GM19324 (cell line): Measurements from ENCODE around the gene FTCD.

Experiments used
- ATAC-seq: cut with Tn5 transposase; IDR thresholded peaks from one replicate; pipeline ENCODE4 v1.9.1; 2021; ENCODE audit warnings: mild to moderate bottlenecking, moderate library complexity; ENCODE audit not compliant: unreplicated experiment, low FRiP score

FTCD gene

DNA sequence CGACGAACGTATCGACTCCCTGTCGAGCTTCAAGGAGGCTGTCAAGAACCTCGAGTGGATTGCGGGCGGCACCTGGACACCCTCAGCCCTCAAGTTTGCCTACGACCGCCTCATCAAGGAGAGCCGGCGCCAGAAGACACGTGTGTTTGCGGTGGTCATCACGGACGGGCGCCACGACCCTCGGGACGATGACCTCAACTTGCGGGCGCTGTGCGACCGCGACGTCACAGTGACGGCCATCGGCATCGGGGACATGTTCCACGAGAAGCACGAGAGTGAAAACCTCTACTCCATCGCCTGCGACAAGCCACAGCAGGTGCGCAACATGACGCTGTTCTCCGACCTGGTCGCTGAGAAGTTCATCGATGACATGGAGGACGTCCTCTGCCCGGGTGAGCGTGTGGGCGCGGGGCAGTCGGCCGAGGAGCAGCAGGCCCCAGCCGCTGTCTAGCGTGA, 29.5 kb downstream of the FTCD start:
- ATAC-seq, result no peak

DNA sequence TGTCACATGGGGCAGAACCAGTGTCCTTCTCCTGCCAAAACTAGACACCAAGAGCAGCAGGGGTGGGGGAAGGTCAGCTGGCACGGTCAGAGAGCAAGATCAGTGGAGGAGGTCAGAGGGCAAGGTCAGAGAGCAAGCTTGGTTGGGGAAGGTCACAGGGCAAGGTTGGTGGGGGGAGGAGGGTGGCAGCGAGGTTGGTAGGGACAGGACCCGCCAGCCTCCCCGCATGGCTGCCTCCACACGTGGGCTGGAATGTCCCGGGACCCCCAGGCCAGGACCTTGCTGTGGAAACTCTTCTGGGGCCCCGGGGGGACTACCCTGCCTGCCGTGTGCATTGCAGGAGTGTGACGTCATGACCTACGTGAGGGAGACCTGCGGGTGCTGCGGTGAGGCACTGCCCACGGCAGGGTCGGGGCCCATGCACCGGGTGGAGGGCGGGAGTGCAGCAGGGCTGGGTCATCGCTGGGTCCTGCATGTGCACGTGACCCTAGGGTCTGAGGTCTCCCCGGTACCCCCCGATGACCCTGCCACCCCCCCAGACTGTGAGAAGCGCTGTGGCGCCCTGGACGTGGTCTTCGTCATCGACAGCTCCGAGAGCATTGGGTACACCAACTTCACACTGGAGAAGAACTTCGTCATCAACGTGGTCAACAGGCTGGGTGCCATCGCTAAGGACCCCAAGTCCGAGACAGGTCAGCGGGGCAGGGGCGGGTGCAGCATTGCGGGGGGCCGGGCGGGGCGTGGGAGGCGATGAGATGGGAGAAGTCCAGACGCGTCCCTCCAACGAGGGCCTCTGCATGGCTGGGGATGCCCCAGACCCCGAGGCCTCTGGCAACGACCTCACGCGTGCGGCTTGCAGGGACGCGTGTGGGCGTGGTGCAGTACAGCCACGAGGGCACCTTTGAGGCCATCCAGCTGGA, 30.2 kb downstream of the FTCD start:
- no peak for ATAC-seq

- no peak for ATAC-seq
These were observed 31.1 kb downstream of the FTCD start for GRCh38 chr21:46124083-46124925.

DNA sequence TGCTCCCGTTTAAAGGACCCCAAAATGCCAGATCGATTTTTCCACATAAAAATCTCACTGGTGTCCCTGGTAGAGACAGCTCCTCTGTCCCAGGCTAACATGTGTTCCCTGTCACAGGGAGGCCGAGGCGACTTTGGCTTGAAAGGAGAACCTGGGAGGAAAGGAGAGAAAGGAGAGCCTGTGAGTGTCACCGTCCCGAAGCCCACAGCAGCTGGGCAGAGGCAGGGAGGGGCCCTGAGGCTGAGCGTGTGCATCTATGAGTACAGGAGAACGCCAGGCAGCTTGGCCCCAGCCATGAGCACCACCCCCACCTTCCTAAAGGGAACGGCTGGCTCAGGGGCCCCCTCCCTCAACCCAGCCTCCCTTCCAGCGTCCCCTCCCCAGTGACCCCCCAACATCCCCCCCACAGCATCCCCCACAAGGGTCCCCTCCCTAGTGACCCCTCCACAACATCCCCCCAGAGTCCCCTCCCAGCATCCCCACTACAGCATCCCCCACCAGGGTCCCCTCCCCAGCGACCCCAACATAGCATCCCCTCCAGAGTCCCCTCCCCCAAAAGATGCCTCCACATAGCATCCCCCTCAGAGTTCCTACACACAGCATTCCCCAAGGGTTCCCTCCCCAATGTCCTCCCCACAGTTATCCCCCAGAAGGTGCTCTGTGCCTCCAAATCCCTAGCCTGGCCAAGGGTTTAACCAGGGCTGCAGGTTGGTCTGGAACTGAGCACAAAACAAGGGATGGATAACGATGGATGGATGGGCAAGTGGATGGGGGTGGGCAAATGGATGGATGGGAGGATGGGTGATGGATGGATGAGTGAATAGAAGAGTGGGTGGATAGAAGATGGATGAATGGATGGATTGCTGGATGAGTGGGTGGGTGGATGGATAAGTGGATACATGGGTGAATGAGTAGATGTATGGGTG, 32.4 kb downstream of the FTCD start:
- no peak for ATAC-seq

GRCh38 chr21:46122237-46122671, 33.1 kb downstream of the FTCD start:
- ATAC-seq, result no peak

GRCh38 chr21:46121286-46122221, 33.8 kb downstream of the FTCD start:
- ATAC-seq, result no peak

GRCh38 chr21:46120301-46121285, 34.8 kb downstream of the FTCD start:
- no peak for ATAC-seq

DNA sequence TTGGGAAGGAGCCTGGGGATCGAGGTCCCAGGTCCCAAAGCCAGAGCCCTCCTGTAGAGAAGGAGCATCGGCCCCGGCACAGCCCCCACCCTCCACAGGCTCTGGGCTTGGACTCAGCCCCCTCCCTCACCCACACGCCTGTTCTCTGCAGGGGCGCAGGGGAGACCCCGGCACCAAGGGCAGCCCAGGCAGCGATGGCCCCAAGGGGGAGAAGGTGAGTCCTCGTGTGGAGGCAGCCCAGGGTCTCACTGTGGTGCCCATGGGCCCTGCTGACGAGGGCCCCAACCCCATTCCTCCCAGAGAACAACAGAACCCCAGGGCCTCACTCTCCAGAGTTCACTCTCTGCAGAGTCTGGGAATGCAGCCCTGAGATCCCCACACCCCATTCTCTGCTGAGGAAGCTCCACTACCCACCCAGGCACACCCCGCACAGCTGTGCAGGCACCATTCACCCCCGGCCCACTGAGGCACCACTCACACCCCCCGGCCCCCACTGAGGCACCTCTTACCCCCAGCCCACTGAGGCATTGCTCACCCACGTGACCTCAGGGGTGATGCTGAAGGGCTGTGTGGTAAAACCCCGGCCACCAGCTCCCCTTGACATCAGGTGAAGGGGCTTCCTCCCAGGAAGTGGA, 35.6 kb downstream of the FTCD start:
- ATAC-seq, result no peak

DNA sequence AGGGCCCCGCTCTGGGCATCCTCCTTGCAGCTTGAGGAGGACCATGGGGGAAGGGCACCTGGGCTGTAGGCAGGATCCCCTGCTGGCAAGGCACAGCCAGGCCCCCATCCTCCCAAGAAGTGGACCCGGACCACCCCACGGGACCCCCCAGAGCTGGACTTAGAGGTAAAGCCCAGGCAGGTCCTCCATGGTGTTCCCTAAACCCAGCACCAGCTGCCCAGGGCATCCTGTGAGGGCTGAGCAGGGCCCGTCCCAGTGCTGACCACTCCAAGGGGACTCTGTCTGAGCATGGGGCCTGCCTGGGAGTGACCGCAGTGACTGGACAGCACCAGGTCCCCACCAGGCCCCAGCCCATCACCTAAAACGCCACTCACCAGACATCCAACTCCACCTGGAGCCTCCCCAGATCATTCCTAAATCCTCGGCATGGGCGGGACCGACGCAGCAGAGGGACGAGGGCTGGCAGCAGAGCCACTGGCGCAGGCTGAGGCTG, 36.2 kb downstream of the FTCD start:
- no peak for ATAC-seq

DNA sequence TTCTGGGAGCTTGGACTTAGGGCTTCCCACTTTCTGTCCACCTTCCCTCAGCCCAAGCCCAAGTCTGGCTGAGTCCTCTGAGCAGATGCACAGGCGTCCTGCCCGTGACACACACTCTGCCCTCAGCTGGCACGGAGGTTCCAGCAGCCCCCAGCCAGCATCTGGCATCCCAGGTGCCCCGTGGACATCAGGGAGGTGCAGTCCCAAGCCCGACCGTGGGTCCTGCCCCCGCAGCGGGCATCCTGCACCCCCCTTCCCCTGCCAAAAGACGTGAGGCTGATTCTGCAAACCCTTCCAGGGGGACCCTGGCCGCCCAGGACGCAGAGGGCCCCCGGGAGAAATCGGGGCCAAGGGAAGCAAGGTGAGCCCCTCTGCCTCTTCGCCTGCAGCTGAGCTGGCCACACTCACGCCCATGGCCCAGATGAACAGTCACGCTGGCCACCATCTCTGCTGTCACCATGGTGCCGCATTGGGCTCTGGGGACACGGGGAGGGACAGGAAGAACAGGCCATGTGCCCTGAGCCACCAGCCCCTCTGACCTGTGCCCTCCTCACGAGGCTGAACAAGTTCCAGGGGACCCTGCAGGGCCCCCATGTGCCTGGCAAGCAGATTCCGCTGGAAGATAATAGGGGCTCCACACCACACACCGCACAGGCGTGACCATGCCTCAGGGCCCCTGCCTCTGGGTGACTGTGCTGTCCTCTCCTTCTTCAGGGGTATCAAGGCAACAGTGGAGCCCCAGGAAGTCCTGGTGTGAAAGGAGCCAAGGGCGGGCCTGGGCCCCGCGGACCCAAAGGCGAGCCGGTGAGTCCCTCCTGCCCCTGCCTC, 36.8 kb downstream of the FTCD start:
- ATAC-seq, result no peak

DNA sequence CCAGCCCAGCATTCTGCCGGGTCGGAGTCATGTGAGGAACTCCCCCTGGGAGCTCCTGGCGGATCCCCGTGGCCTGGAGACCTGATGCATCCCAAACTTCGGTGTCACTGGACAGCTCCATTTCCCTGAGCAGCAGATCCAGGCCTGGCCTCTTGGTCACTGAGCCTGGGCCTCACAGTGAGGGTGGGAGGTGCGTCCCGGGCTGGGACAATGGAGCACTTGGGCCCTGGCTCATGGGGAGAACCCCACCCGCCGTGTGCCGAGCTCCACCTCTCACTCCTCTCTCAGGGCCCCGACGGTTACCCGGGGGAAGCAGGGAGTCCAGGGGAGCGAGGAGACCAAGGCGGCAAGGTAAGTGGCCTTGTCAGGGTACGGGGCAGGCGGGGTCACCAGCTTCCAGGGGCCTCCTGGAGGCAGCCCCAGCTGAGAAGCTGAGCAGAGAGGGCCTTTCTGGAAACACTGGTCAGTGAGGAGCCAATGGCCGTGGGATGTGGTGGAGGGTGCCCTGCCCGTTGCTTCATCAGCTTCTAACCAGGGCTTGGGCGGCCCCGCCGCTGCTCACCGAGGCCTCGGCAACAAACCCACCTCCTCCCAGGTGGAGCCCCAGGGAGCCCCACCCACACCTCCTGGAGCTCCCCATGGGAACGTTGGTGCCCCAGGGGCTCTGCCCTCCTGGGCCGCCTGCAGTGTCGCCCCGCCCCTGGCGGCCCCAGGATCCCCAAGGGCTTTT, 37.6 kb downstream of the FTCD start:
- no peak for ATAC-seq

- ATAC-seq, result no peak
These were observed 38.4 kb downstream of the FTCD start for GRCh38 chr21:46116776-46117585.

- ATAC-seq, result no peak
These were observed 39.1 kb downstream of the FTCD start for GRCh38 chr21:46116189-46116775.

DNA sequence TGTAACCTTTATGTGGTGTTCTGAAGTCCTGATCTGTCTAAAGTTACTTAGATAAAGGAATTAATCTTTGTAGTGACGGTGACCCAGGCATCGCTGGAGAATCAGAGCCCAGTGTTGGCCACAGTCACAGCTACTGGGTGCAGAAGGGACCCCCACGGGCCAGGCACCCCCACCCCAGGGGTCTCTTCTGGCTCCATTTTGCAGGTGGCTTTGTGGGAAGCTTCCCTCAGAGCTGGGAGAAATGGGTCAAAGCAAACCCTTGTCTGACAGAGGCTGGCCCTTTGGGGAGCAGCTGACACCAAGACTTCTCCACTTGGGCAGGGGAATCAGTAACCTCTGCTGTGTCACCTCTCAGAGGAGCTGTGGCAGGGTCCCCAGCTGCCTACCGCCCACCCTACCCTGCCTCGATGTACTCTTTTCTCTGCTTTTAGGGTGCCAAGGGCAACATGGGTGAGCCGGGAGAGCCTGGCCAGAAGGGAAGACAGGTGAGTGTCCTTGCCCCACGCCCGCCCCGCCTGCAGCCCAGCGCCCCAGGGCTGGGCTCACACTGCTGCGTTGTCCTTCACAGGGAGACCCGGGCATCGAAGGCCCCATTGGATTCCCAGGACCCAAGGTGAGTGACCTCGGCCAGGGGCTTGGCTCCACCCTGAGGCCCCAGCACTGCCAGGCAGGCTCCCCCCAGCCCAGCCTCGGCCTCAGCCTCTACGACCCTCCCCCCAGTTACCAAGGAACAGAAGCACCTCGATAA, 39.8 kb downstream of the FTCD start:
- ATAC-seq, result no peak
